Endothelial cell of umbilical vein (primary cell): ENCODE data around the gene DLL4. TPM values are rescaled to one million over a fixed set of nuclear protein-coding genes. Genes with fewer than 3 reads are reported as not detected.

Experiments
- BruUV-seq: library from RNA; stranded (reverse); fragments of 400-500 nt; replicated peaks from 2 replicates; lab custom pipeline; 2021; lab: Mats Ljungman, UMichigan
- CTCF ChIA-PET: fragments of 300-600, 350-600 bp; sonication (Branson Sonifier 250); formaldehyde crosslinking; loops from one replicate; lab custom pipeline; 2021; ENCODE audit warnings: antibody characterized with exemption, inconsistent platforms; lab: Charles Lee
- POLR2A ChIA-PET: fragments of 300-600, 350-600 bp; sonication (Branson Sonifier 250); formaldehyde crosslinking; loops from one replicate; lab custom pipeline; 2021; ENCODE audit warnings: antibody characterized with exemption, inconsistent platforms; lab: Charles Lee
- DNase-seq: peaks from one replicate; pipeline ENCODE4 v3.0.0-alpha.2; 2011; ENCODE audit warnings: low read depth, low spot score
- FAIRE-seq: peaks from 2 replicates; lab custom pipeline; 2011; peaks lifted over from hg19 to GRCh38; lab: Jason Lieb, UNC
- H2AFZ ChIP-seq: 2 replicates; pipeline ENCODE4 v1.6.0; 2012; ENCODE audit warnings: low read depth, low read length, control low read depth, inconsistent platforms
- H3K27ac ChIP-seq: 2 replicates; pipeline ENCODE4 v1.5.1; 2011; ENCODE audit warnings: low read depth, mild to moderate bottlenecking, control low read depth, low read length, moderate library complexity; ENCODE audit not compliant: insufficient read depth
- H3K27me3 ChIP-seq, 2 experiments: 2 replicates each; pipeline versions ENCODE4 v1.6.0 to v1.6.1; 2011; ENCODE audit warnings: low read length in 2 of 2, mixed read lengths in 1 of 2; ENCODE audit not compliant: control insufficient read depth in 2 of 2, insufficient read depth in 2 of 2
- H3K36me3 ChIP-seq, 2 experiments: 2 replicates in 1 of 2; 3 replicates in 1 of 2; pipeline ENCODE4 v1.5.1; 2011; ENCODE audit warnings: low read length in 2 of 2, mild to moderate bottlenecking in 1 of 2, moderate library complexity in 1 of 2; ENCODE audit not compliant: control insufficient read depth in 2 of 2, insufficient read depth in 2 of 2; ENCODE audit errors: extremely low read depth in 1 of 2
- H3K4me1 ChIP-seq: 3 replicates; pipeline ENCODE4 v1.5.1; 2011; ENCODE audit warnings: mild to moderate bottlenecking, low read length; ENCODE audit not compliant: control insufficient read depth, insufficient read depth; ENCODE audit errors: extremely low read depth
- H3K4me2 ChIP-seq: 2 replicates; pipeline ENCODE4 v1.6.1; 2011; ENCODE audit warnings: low read length, control low read depth, mixed read lengths; ENCODE audit not compliant: insufficient read depth
- H3K4me3 ChIP-seq, 3 experiments: fragments of 200-600 bp in 1 of 3; sonication (generic), shearing (Covaris generic) in 1 of 3; replicated peaks in 1 of 3; 2 replicates each; pipeline ENCODE4 v1.5.1; 2011 to 2016; ENCODE audit warnings: control low read depth in 3 of 3, low read length in 3 of 3, mild to moderate bottlenecking in 2 of 3, inconsistent platforms in 1 of 3, low read depth in 1 of 3, moderate library complexity in 1 of 3; ENCODE audit not compliant: insufficient read depth in 1 of 3
- H3K79me2 ChIP-seq: 2 replicates; pipeline ENCODE4 v1.6.0; 2012; ENCODE audit warnings: low read length, inconsistent platforms; ENCODE audit not compliant: control insufficient read depth, insufficient read depth
- H3K9ac ChIP-seq: replicated peaks from 2 replicates; pipeline ENCODE3; 2011; ENCODE audit warnings: low read length, control low read depth; ENCODE audit not compliant: insufficient read depth; ENCODE audit errors: extremely low read depth
- H3K9me1 ChIP-seq: replicated peaks from 3 replicates; pipeline ENCODE4 v1.6.0; 2011; ENCODE audit warnings: mild to moderate bottlenecking, low read length; ENCODE audit not compliant: control insufficient read depth, insufficient read depth; ENCODE audit errors: extremely low read depth
- H3K9me3 ChIP-seq: replicated peaks from 2 replicates; pipeline ENCODE4 v1.5.1; 2012; ENCODE audit warnings: low read length, inconsistent platforms; ENCODE audit not compliant: control insufficient read depth, insufficient read depth
- H4K20me1 ChIP-seq: replicated peaks from 2 replicates; pipeline ENCODE3; 2011; ENCODE audit warnings: mild to moderate bottlenecking, low read length; ENCODE audit not compliant: control insufficient read depth, insufficient read depth; ENCODE audit errors: extremely low read depth
- CTCF ChIP-seq, 2 donors: IDR thresholded peaks; 1 replicate in 1 of 2; 2 replicates in 1 of 2; pipeline ENCODE4 v1.5.1; 2011; ENCODE audit warnings: low read length in 2 of 2, mild to moderate bottlenecking in 2 of 2, moderate library complexity in 2 of 2, control low read depth in 1 of 2, inconsistent platforms in 1 of 2, low read depth in 1 of 2; ENCODE audit not compliant: insufficient read depth in 1 of 2; ENCODE audit errors: extremely low read depth in 1 of 2
- EZH2 ChIP-seq: IDR thresholded peaks from 2 replicates; pipeline ENCODE4 v1.6.1; 2012; ENCODE audit warnings: borderline replicate concordance, low read depth, mild to moderate bottlenecking, moderate library complexity, low read length, inconsistent platforms; ENCODE audit not compliant: severe bottlenecking
- FOS ChIP-seq: IDR thresholded peaks from 2 replicates; pipeline ENCODE4 v1.6.1; 2011; ENCODE audit warnings: mild to moderate bottlenecking, low read length, moderate library complexity, borderline replicate concordance; ENCODE audit not compliant: insufficient read depth
- GATA2 ChIP-seq: IDR thresholded peaks from 2 replicates; pipeline ENCODE4 v1.7.0; 2011; ENCODE audit warnings: low read depth, mild to moderate bottlenecking, moderate library complexity, mixed read lengths, low read length; ENCODE audit not compliant: insufficient read length, insufficient read depth
- JUN ChIP-seq: IDR thresholded peaks from 2 replicates; pipeline ENCODE4 v1.6.1; 2011; ENCODE audit warnings: borderline replicate concordance, low read depth; ENCODE audit not compliant: insufficient read length, insufficient read depth
- MAX ChIP-seq: IDR thresholded peaks from 2 replicates; pipeline ENCODE4 v1.6.1; 2011; ENCODE audit not compliant: insufficient read depth, insufficient read length
- MYC ChIP-seq: IDR thresholded peaks from one replicate; pipeline ENCODE4 v1.6.1; 2011; ENCODE audit warnings: mild to moderate bottlenecking, low read depth, low read length
- POLR2A ChIP-seq: IDR thresholded peaks from 2 replicates; pipeline ENCODE4 v1.6.1; 2012; ENCODE audit warnings: low read depth, mild to moderate bottlenecking, control low read depth, low read length
- POLR2AphosphoS5 ChIP-seq: IDR thresholded peaks from 2 replicates; pipeline ENCODE4 v1.6.1; 2012; ENCODE audit warnings: low read depth, mild to moderate bottlenecking, control low read depth, low read length, moderate library complexity; ENCODE audit not compliant: insufficient read depth
- dilution Hi-C: fragments of 300-500 bp; cut with MboI; formaldehyde crosslinking; loops from one replicate; pipeline ENCODE4 v1.15.0; 2019; ENCODE audit warnings: low sequenced_read_pairs; ENCODE audit not compliant: extremely low pct_ligation_motif_present
- intact Hi-C: fragments of 100-400 bp; cut with micrococcal nuclease; formaldehyde crosslinking; loops from one replicate; pipeline ENCODE4 v1.10.0; 2022
- polyA plus RNA-seq, 4 experiments: library from polyadenylated mRNA; depleted of rRNA in 3 of 4; stranded (reverse) in 3 of 4; unstranded in 1 of 4; fragments of >200 nt; gene quantifications; 2 replicates each; pipeline versions ENCODE4 v1.2.1 to v1.2.3, GENCODE V29; 2011 to 2012; ENCODE audit warnings: missing spikeins in 1 of 4
- total RNA-seq: library from RNA; stranded (reverse); gene quantifications from 2 replicates; pipeline ENCODE4 v1.2.3, GENCODE V29; 2021

DLL4 gene
- total and polyA plus RNA-seq, 2 donors (not counting 3 experiments of a cell fraction or from before 2014, with no cell fraction given): 55.2 to 57.8 TPM

DNA sequence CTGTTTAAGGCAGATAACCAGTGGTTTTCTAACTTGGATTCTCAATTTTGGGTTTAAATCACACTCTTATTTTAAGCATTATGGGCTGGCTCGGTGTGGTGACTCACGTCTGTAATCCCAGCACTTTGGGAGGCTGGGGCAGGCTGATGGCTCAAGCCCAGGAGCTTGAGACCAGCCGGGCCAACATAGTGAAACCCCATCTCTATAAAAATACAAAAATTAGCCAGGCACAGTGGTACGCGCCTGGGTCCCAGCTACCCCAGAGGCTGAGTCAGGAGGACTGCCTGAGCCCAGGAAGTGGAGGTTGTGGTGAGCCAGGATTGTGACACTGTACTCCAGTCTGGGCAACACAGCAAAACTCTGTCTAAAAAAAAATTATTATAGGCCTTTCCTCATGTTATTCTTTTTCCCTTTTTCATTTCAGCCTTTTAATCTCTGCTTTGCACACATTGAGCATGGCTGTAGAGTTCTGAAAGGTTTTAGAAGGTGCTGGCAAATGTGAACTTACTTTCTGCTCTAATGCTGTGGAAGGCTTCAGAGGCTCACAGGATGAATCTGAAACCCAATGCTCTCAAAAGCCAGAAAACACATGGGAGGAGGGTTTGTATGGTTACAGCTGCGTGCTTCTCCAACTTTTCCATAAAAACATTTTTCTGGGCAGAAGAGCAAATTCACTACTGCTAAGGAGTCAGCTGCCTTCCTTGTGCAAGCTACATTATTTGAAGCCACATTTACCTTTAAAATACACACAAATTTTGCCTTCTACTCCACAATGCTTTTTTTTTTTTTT lies 56.6 kb downstream of the DLL4 start:
- ChIA-PET POLR2A (interaction anchor here (0.6 to 0.7 kb wide), 2 partner anchors 9 to 55 kb away, joined by 3 to 7 read pairs; no protein-coding TSS in a partner anchor), CTCF (interaction anchor here (0.6 to 6.2 kb wide), 4 partner anchors 10 to 81 kb away, joined by 4 to 63 read pairs (median 4); no protein-coding TSS in a partner anchor)
- H3K4me1 ChIP-seq: peaks cover 37% of the 10 kb centered on the region
- TF ChIP-seq FOS (no peak), EZH2 (no peak), POLR2AphosphoS5 (no peak), POLR2A (no peak), JUN (no peak), CTCF (IDR thresholded peaks at IDR 0.05; ENCODE audit: extremely low read depth in 1 of 2, insufficient read depth in 1 of 2, low read depth in 1 of 2, low read length in 2 of 2) (no peak), MYC (no peak), MAX (no peak), GATA2 (no peak)
- no peaks in the 10 kb centered on the region for H3K9me1 ChIP-seq
- dilution Hi-C loops (no loop called here), intact Hi-C loops (no loop called here)
- H3K4me3 ChIP-seq: no peak overlapping the region
- no peak for DNase-seq
- peaks cover 10 to 20% of the 10 kb centered on the region in 2 experiments for H3K36me3 ChIP-seq
- no peak for FAIRE-seq
- H2AFZ ChIP-seq: no peak overlapping the region
- BruUV-seq: no TSS peak
- no peaks in the 10 kb centered on the region for H3K79me2 ChIP-seq
- no peak overlapping the region for H3K9ac ChIP-seq
- no peaks in the 10 kb centered on the region for H3K9me3 ChIP-seq
- H3K4me2 ChIP-seq: no peak overlapping the region
- no peaks in the 10 kb centered on the region for H3K27me3 ChIP-seq
- peak overlapping the region; percentile 2 for H3K27ac ChIP-seq
- H4K20me1 ChIP-seq: no peaks in the 10 kb centered on the region
